Activated gamma-delta T cell treated with anti-CD3 and anti-CD28 coated beads, Interleukin-2, amount 50 U/mL, for 16 hours (primary cell): ENCODE data around the gene USP34.

Experiments
- DNase-seq: peaks from one replicate; pipeline ENCODE4 v3.0.0-alpha.2; 2020; ENCODE audit warnings: low read depth

The USP34 gene

GRCh38 chr2:61368687-61369665, 101.9 kb downstream of the USP34 start:
- no peak for DNase-seq

GRCh38 chr2:61367177-61367576, 103.7 kb downstream of the USP34 start:
- DNase-seq = no peak

GRCh38 chr2:61363580-61363979, 107.3 kb downstream of the USP34 start:
- no peak for DNase-seq

GRCh38 chr2:61362873-61363272, 108.0 kb downstream of the USP34 start:
- DNase-seq = no peak

GRCh38 chr2:61361068-61361467, 109.8 kb downstream of the USP34 start:
- no peak for DNase-seq

GRCh38 chr2:61359058-61359457, 111.8 kb downstream of the USP34 start:
- no peak for DNase-seq

DNA sequence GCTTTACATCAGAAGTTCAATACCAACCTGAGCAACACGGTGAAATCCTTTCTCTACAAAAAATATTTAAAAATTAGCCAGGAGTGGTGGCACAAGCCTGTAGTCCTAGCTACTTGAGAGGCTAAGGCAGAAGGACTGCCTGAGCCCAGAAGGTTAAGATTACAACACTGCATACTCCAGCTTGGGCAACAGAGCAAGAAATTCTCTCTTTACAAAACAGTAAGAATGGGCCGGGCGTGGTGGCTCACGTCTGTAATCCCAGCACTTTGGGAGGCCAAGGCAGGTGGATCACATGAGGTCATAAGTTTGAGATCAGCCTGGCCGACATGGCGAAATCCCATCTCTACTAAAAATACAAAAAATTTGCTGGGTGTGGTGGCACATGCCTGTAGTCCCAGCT, 113.2 kb downstream of the USP34 start:
- DNase-seq = no peak

GRCh38 chr2:61356958-61357350, 113.9 kb downstream of the USP34 start:
- no peak for DNase-seq

GRCh38 chr2:61356261-61356957, 114.5 kb downstream of the USP34 start:
- no peak for DNase-seq

DNA sequence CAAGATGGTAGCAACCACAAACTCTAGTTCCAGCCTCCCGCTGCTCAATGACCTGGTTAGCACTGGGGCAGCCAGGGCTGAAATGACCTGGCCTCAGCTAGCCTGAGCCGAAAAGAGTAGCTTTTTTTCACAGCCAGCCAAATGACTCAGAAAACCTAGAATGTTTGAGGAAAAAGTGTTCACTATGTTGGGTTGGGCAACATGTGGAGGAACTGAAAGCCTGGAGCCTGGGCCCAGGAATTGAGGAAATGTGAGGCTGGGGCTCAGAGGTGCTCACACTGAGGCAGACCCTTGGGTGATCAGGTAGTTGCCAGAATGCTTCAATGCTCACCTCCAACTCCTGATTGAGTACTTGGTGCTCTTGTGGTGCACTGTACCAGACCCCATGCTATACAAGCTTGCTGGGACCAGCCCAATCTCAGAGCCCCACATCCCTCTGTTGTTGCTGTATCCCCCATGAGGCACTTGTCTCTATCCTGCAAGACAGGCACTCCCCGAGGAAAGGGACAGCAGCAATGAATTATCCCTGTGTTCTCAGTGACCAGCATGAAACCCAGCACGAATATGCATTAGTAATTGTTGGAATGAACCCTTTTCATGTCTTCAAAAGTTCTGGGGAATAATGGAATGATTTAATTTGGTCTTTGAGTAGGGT, 116.2 kb downstream of the USP34 start:
- DNase-seq = no peak

GRCh38 chr2:61353909-61354308, 117.0 kb downstream of the USP34 start:
- no peak for DNase-seq

GRCh38 chr2:61350777-61351176, 120.1 kb downstream of the USP34 start:
- no peak for DNase-seq

- DNase-seq = no peak
Observed at GRCh38 chr2:61343141-61343540, 127.7 kb downstream of the USP34 start.

DNA sequence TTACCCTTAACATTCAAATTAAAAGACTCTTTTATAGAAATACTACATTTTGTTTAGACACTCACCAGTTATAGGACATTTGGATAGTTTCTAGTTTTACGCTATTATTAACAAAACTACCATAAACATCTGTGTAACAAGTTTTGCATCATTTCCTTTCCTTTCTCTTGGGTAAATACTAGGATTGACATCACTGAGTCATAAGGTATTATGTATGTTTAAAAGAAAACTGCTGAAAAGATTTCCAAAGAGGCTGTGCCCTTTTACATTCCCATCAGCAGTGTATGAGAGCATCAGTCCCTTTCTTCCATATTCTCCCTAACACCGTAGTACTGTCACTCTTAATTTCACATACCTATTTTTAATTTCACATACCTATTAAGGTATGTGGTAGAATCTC, 130.6 kb downstream of the USP34 start:
- no peak for DNase-seq

DNA sequence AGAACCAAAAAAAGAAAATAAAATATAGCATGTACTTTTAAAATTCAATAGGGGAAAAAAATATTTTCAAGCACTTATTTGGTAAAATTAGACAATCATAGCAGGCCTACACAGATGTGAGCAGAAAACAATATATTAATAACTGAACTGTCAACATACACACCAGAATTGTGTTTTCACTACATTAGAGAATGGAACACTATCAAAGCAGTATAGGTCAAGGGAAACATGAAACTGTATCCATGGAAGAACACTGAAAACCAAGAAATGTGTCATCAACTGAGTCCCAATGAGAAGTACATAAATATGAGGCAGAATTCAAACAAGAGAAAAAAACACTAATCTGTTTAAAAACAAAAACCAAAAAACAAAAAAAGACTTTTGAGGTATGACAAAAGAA, 132.4 kb downstream of the USP34 start:
- DNase-seq = no peak

DNA sequence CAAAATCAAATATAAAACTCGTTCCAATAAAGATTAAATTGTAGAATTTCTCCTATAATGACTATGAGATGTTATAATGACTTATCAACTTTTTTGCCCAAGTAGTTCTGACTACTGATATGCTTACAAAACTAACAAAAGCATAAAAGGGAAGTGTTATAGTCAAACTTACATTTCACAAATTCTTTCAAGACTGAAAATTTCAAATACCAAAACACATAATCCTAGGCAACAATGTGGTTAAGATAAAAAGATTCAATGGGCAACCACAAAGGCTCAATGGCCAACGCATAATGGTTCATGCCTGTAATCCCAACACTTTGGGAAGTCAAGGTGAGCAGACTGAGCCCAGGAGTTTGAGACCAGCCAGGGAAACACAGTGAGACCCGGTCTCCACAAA, 135.7 kb downstream of the USP34 start:
- no peak for DNase-seq

GRCh38 chr2:61334466-61334865, 136.4 kb downstream of the USP34 start:
- no peak for DNase-seq

DNA sequence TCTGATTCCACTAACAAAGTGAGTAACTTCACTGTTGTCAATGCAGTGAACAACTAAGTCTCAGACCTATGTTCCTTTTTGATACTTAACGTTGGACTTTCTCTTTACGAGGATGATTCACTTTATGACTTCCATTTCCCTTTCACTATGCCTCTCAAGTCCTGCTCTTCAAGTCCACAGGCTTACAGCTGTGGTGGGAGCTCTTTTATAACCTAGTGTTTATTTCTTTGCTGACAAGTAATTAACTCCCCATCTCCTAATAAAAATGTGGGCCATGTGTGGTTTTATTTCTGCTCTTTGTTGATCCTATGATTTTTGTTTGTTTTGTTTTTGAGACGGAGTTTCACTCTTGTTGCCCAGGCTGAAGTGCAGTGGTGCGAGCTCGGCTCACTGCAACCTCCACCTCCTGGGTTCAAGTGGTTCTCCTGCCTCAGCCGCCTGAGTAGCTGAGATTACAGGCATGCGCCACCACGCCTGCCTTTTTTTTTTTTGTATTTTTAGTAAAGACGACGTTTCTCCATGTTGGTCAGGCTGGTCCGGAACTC, 142.1 kb downstream of the USP34 start:
- DNase-seq = no peak

DNA sequence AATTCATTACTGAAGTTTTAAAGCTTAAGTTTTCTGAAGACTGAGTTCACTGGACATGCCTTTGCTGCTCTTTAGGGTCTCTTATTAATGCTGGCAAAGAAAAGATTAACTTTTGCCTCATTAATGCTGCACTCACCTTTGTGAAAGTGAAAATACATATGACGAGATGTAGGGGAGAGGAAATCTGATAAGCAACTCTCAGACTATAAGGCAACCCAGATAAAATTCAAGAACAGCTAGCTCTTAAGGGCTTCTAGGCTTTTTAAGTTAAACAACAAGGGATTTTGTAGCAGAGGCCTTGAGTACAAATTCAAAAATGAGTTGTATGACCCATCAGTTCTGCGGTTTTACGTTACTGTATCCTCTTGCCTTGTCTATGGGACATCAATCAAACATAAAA, 143.7 kb downstream of the USP34 start:
- DNase-seq = no peak

DNA sequence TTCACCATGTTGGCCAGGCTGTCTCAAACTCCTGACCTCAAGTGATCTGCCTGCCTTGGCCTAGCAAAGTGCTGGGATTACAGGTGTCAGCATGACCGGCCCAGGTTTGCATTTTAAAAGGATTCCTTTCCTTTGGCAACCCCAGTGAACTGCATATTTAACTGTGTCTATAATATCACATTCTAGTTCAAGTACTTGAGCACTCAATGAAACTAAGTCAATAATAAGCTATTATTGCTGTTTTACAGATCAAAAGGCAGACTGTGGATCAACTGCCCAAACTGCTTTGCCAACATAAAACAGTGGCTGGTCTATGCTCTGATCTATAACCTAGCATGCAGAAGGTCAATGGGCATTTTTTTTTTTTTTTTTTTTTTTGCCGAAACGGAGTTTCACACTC, 144.5 kb downstream of the USP34 start:
- no peak for DNase-seq

- no peak for DNase-seq
Observed at GRCh38 chr2:61320181-61320580, 150.7 kb downstream of the USP34 start.

GRCh38 chr2:61318553-61318952, 152.3 kb downstream of the USP34 start:
- no peak for DNase-seq

- DNase-seq = no peak
Observed at GRCh38 chr2:61295981-61296380, 174.9 kb downstream of the USP34 start.
